D341Med (cell line): Measurements from ENCODE around the gene BCAP29.
A peak's percentile ranks its signal among the peaks of the same experiment; 100 is the strongest.
"Not testable (repeated sequence)": the region's sequence is repeated elsewhere in the genome, so short reads cannot be mapped to it uniquely, and the experiment has no call there.

ENCODE experiments used
- DNase-seq: peaks from one replicate; pipeline ENCODE4 v3.0.0; 2012; ENCODE audit warnings: low spot score

The BCAP29 gene

DNA sequence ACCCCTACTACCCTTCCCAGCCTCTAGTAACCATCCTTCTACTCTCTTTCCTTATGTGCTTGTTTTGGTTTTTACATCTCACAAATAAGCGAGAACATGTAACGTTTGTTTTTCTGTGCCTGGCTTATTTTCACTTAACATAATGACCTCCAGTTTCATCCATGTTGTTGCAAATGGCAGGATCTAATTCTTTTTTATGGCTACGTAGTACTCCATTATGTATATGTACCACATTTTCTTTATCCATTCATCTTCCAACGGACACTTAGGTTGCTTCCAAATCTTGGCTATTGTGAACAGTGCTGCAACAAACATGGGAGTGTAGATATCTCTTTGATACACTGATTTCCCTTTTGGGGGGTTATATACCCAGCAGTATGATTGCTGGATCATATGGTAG lies 47.0 kb downstream of the BCAP29 start:
- DNase-seq = no peak

DNA sequence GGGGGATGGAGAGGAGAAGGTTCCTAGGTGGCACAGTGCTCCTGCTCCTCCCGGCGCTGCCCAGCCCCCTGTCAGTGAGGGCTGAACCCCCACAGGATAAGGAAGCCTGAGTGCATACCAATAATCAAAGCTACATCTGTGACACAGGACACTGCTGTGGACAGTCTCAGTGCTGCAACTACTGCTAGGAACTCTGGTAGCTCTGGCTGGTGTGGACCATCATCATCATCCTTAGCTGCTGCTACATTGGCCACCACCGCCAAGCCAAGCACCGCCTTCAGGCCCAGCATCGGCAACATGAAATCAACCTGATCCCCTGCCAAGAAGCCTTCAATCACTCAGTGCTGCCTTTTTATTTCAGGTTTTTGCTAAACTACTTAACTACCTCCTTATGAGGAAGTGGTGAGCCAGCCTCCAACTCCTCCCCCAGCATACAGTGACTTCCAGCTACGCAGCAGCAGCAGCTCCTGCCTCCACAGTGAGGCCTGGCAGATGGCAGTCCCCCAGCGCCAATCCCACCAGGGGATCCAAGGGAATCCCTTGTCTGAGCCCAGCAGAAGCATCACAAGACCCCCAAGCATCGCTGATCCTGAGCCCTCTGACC lies 48.5 kb downstream of the BCAP29 start:
- no peak for DNase-seq

DNA sequence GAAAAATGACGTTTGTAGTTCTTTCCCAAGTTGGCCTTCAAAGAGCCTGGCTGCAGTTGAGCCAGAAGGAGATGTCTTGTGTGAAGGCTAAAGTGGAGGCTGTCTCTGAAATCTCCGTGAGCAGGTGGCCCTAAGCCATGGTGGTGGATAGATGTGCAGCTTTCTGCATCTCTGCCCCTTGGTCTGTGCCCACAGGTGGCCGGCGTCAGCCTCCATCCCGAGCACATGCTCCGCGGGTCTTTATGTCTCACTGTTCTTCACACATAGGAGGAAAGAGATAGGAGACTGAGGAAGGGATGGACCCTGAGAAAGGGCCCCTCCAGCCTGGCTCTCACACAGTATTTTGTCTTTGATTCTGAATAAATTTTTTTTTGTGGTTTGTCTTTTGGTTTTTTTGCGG lies 50.3 kb downstream of the BCAP29 start:
- DNase-seq = no peak

DNA sequence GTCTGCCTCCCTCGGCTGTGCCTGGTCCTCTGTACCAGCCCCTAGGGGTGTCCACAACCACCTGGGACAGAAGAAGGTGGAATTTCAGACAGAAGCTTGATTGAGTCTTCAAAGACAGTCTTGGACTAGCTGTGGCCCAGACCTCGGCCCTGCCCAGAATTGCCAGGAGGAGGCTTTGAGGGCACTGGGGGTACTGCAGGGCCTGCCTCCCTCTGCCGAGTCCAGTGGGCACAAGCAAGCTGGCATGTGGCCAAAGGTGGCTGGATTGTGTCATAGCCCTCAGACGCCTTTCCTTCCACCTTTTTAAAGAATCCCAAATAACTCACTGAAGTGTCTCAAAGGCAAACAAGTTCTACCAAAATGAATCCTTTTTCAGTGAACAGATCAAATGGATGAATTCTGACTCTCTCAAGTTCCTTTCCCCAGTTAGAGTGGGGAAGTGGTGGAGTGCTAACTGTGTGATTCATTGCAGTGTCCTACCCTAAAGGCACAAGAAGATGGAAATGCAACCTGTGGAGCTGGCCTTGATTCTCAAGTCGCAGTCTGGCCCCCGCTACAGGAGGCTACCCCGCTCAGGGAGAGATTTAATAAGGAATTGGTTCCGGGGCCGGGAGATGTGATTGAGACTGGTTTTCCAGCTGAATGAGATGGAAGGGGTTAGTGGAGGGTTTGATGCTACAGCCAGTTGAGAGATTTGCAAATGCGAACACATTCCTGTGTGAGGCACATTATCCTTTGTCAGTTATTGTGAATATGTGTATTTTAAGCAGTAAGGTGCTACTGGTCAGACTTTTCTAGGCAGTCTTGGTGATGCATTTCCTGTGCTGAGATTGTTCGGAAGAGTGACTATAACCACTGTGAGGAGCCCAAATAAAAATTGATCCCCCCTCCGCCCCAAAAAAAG lies 51.8 kb downstream of the BCAP29 start:
- DNase-seq = no peak

DNA sequence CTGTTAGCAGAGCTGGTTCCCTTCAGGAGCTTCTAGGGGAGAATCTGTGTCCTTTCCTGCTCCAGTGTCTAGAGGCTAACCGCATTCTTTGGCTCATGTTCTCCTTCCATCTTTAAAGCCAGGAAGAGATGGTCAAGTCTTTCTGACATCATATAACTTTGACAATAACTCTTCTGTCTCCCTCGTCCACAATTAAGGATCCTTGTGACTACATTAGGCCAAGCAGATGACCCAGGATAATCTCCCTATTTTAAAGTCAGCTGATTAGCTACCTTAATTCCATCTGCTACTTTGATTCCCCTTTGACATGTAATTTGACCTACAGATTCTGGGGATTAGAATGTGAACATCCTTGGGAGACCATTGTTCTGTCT lies 52.4 kb downstream of the BCAP29 start:
- DNase-seq = no peak

DNA sequence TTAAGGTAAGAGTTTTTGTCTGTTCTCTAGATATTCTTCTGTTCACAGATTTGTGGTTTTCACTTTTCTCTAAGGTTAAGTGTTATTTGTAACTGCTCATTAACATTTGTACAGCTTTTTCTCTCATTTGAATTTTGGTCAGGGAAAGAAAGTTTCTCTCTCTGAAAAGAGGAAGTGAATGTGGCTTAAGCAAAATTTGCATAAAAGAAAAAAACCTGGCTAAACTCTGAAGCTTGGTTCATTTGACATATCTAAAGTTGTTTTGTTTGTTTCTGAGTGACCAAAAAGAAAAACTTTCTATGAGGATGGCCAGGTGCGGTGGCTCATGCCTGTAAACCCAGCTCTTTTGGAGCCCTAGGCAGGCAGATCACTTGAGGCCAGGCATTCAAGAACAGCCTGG lies 58.5 kb downstream of the BCAP29 start:
- no peak for DNase-seq

DNA sequence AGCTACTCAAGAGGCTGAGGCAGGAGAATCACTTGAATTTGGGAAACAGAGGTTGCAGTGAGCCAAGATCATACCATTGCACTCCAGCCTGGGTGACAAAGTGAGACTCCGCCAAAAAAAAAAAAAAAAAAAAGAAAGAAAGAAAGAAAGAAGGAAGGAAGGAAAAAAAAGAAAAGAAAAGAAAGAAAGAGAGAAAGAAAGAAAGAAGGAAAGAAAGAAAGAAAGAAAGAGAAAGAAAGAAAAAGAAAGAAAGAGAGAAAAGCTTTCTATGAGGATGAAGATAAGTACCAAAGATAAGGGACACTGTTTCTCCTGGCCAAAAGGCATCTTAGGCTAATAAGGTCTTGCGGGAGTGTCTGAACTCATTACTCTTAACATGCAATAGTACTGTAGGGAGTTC lies 59.0 kb downstream of the BCAP29 start:
- not testable (repeated sequence) for DNase-seq

DNA sequence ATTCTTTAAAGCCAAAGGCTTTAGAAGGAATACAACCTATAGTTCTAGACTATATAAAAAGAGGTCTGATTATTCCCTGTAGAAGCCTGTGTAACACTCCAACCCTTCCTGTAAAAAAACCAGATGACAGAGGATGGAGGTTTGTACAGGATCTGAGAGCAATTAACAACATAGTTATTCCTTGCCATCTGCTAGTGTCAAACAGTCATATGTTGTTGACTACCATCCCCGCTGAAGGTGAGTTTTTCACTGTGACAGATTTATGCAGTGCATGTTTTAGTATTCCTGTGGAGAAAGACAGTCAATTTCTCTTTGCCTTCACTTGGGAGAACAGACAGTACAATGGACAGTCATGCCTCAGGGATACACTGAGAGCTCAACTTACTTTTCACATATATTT lies 61.6 kb downstream of the BCAP29 start:
- DNase-seq = no peak

DNA sequence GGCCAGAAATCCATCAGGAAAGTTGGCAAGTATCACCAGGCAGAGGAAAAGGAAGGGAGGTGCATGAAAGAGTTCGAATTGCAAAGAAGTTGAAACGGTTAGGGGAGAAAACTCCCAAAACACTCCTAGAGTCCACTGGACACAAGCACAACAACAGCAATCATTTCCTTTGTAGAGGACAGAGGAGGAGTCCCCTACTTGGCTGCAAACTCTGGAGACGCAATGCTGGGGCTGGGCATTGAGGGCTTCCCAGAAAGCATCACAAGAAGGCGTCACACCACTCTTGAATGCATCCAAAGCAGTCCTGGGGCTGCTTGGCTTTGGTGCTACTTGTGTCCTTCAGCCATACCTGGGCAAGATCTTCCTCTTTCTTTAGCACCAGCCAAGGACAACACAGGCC lies 62.5 kb downstream of the BCAP29 start:
- no peak for DNase-seq

DNA sequence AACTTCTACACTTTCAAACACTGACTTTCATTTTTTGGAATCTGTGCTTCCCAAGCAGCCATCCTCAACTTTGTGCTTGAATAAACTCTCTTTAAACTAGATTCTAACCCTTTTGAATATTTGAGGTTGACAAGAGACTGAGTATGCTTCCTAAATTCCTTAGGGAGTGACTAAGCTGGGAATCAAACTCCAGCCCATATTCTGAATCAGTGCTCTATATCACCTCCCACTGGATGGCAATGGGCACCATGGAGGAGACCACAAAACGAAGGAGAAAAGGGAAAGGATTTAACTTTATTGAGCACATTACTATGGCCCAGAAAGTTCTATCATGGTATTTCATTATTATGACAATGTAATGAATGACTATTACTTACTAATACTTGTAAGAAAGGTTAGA lies 63.4 kb downstream of the BCAP29 start:
- no peak for DNase-seq

DNA sequence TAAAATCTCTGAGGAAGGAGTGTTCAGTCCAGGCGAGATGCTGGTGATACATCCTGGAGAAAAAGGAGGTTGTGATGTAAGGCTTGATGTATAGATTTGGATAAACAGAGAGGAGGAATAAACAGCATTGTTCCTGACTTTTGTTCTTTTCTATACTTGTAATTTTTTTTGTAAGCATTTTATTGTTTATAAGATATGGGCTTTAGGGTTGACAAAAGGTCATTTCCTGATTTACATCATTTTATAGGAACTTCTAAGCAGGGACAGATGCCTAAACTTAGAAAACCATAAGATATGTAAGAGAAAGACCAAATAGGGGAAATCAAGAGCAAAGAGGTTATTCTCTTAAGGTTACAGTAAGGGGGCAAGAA lies 63.9 kb downstream of the BCAP29 start:
- DNase-seq = no peak

DNA sequence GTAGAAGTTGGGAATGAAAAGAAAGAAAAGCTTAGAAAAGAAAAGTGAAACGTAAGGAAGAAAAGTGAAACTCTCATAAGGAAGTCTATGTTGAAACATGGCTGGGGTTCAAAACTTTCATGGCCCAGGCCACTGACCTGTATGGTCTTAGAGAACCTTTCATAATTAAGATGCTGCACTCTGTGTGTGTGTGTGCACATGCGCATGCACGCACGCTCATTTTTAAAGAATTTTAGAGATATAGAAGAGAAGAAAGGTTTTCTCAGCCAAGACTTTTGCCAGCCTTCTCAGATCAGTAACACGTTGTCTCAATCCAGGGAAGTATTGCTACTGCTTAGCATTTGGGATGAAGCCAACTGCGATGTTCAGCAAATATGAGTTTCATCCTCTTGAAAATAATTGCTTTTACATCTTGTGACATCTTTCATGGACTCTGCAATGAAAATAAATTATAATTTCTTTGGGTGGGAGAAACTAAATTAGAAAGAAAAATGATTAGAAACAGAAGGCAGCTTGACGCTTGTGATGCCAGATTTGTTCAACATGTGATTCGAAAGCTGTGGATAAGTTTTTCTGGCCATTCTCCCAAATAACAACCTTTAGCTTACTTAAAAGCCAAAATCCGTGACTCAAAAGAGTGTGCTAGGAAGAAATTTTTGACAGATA lies 64.4 kb downstream of the BCAP29 start:
- no peak for DNase-seq

DNA sequence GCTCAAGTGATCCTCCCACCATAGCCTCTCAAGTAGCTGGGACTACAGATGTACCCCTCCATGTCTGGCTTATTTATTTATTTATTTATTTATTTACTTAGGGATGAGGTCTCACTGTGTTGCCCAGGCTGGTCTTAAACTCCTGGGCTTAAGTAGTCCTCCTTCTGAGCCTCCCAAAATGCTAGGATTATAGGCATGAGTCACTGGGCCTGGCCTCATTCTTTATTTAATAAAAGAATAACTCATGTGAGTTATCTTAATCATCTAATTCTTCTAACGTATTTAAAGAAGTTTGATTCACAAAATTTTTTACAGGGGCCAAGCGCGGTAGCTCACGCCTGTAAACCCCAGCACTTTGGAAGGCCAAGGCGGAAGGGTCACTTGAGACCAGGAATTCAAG lies 72.6 kb downstream of the BCAP29 start:
- no peak for DNase-seq

DNA sequence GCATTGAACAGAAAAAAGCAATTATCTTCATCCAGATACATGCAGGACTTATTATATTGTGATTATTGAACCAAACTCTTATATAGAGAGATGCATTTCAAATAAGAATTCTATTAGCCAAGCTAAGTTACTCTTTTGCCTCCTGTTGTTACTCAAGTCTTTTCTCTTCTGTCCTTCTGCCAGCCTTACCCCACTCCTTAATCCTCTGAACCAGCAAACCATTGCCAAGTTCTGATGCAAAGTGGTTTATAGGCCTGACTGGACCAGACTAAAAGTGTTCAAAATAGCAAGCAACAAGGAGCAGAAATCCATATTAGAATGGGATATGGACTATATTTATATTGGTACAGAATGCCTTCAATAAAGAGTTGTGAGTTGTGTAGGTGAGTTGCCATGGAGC lies 78.4 kb downstream of the BCAP29 start:
- DNase-seq = no peak

DNA sequence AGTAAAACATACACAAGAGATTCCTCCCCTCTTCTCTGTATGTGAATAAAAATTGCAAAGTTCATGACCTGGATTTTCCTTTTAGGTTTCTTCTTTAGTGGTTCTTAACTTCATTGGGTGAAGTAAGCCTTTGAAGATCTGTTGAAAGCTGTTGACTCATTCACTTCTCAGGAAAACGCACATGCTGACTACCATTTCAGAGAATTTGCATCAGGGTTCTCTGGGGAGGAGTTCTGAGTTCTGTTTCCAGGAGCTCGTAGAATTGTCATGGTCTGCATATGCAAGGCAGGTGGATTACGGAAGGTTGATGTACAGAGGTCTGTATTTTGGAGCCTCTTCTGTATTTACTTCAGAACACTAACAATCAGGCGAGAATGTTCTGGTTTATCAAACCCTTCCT lies 79.6 kb downstream of the BCAP29 start:
- DNase-seq = no peak

DNA sequence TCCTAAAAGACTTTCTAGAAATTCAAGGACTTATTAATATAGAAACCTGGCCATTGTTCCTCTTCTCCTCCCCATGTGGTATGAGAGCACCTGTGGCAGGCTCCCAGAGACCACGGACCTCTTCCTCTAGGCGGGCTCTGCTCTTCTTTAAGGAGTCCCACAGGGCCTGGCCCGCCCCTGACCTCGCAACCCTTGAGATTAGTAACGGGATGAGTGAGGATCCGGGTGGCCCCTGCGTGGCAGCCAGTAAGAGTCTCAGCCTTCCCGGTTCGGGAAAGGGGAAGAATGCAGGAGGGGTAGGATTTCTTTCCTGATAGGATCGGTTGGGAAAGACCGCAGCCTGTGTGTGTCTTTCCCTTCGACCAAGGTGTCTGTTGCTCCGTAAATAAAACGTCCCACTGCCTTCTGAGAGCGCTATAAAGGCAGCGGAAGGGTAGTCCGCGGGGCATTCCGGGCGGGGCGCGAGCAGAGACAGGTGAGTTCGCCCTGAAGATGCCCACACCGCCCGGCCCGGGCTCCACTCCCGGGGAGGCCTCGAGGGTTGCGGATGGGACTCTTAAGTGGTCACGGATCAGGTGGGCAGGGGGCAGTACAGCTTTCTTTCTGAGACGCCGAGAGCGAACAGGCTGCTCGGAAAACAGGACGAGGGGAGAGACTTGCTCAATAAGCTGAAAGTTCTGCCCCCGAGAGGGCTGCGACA lies 80.5 kb downstream of the BCAP29 start, which contains the start of gene SLC26A4:
Gene SLC26A4 (plus strand): TSS at position 448 of the 700 bp plus-strand sequence. CDS start 814 bp downstream, outside the sequence.
- DNase-seq = peak; percentile 43

DNA sequence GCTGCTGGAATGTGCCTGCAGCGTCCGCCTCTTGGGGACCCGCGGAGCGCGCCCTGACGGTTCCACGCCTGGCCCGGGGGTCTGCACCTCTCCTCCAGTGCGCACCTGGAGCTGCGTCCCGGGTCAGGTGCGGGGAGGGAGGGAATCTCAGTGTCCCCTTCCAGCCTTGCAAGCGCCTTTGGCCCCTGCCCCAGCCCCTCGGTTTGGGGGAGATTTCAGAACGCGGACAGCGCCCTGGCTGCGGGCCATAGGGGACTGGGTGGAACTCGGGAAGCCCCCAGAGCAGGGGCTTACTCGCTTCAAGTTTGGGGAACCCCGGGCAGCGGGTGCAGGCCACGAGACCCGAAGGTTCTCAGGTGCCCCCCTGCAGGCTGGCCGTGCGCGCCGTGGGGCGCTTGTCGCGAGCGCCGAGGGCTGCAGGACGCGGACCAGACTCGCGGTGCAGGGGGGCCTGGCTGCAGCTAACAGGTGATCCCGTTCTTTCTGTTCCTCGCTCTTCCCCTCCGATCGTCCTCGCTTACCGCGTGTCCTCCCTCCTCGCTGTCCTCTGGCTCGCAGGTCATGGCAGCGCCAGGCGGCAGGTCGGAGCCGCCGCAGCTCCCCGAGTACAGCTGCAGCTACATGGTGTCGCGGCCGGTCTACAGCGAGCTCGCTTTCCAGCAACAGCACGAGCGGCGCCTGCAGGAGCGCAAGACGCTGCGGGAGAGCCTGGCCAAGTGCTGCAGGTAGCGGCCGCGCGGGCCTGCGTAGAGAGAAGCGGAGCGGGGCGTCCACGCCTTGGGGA lies 81.2 kb downstream of the BCAP29 start:
- peak; percentile 83 for DNase-seq

DNA sequence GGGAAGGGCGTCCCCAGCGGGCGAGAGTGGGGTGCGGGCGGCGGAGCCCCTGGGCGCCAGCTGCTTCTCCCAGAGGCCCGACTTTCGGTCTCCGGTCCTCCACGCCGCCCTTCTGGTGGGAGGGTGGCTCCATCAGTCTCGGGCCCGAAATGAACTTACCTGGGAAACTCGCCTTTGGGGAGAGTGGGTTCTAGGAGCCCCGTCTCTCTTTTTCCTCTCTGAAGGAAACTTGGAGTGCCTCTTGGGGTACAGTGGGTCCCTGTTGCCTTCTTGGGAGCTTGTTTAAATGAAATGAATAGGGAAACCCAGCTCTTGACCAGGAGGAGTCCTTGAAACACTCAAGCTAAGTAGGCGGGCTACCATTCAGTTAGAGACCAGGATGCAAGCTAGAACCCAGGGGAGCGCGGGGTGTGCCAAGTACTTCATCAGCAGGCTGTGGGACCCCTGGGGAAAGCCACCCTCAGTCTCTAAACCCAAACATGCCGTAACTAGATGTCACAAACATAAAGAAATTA lies 81.9 kb downstream of the BCAP29 start:
- peak; percentile 23 for DNase-seq

DNA sequence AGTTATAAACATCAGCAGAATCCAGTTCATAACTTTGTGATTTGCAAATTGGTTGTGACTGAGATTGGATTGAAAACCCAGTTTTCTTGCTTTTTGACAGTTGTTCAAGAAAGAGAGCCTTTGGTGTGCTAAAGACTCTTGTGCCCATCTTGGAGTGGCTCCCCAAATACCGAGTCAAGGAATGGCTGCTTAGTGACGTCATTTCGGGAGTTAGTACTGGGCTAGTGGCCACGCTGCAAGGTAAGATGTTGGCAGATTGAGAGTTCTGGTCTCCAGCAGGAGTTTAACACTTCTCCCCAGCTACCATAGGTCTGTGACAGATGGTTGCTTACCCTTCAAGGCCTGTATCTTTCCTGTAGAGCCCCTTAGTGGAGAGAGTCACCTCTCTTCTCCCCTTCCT lies 83.2 kb downstream of the BCAP29 start:
- no peak for DNase-seq

DNA sequence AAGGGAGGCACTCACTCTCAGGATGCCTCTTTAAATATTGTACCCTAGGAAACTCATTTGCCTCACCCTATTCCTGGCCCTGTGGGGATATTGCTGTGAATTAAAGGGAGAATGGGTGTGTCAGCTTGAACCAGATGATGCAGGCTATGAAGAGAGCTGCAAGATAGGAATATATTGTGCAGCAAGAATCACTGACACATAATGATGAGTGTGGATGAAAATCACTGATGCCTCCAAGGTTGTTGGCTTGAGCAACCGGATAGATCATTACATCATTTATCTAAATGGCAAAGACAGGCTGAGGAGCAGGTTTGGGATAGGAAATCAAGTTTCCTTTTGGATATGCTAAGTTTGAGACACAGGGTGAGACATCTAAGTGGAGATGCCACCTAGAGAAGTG lies 86.7 kb downstream of the BCAP29 start:
- DNase-seq = no peak

DNA sequence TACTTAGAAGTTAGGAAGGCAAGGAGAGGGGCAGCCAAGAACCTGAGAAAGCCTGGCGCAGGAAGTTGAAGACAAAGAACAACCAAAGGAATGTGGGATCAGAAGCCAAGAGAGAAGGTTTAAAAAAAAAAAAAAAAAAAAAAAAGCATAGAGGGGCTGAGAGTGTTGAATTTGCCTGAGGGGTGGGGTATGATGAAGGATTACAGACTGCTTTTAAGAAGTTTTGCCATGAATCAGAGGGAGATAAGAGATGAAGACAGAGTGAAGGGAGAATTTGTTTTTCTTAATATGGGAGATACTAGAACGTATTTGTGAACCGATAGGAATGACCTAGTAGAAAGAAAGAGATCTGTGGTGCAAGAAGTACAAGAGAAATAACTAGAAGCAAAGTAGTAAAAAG lies 87.3 kb downstream of the BCAP29 start:
- DNase-seq = no peak

DNA sequence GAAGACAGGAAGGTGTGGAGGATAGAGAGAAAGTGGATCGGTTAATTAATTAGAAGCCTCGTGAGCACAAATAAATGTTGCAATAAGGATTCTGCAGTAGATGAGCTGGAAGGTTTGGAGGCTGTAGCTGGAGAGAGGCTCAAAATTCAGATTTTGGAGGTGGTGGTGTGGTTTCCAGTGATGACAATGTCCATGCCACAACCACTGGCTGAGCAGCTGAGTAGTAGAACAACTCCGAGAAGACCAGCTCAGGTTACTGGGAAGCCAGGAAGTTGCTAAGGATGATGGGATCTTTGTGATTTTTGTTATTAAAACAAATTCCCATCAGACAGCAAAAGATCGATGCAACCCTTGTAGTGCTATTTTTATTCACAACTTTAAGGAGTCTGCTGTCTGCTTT lies 88.2 kb downstream of the BCAP29 start:
- DNase-seq = no peak
